Right renal pelvis (tissue), 4 donors: Measurements from ENCODE around the gene COPS9. TPM values are rescaled to one million over a fixed set of nuclear protein-coding genes. Genes with fewer than 3 reads are reported as not detected.
A peak's percentile ranks its signal among the peaks of the same experiment; 100 is the strongest.

ENCODE experiments used
- DNase-seq, 4 donors: peaks; one replicate each; pipeline ENCODE4 v3.0.0-alpha.2; 2013; ENCODE audit warnings: low read depth in 4 of 4, low spot score in 3 of 4, missing footprints in 1 of 4
- polyA plus RNA-seq, 4 donors: library from polyadenylated mRNA; unstranded; fragments of 120-200 nt; gene quantifications; one replicate each; pipeline ENCODE4 v1.2.1, GENCODE V29; 2013; ENCODE audit not compliant: insufficient read length in 4 of 4

The COPS9 gene
- 100 to 1,000 TPM in 1 of 4 donors, 10 to 100 TPM in 3; 69.2 to 105 (median 78.3) TPM for polyA plus RNA-seq

GRCh38 chr2:240136013-240136670, at the start of gene COPS9:
TSS of gene COPS9 (minus strand) at chr2:240136305. CDS start at chr2:240136284, 21 bp downstream.
- DNase-seq, result peak; percentile 68 to 81 (median 75)

- no peak for DNase-seq
Measured at GRCh38 chr2:240184656-240185055, 48.6 kb upstream of the COPS9 start.

- no peak for DNase-seq
Measured at GRCh38 chr2:240183875-240184590, 47.9 kb upstream of the COPS9 start.

GRCh38 chr2:240183006-240183874, 47.1 kb upstream of the COPS9 start:
- no peak for DNase-seq

DNA sequence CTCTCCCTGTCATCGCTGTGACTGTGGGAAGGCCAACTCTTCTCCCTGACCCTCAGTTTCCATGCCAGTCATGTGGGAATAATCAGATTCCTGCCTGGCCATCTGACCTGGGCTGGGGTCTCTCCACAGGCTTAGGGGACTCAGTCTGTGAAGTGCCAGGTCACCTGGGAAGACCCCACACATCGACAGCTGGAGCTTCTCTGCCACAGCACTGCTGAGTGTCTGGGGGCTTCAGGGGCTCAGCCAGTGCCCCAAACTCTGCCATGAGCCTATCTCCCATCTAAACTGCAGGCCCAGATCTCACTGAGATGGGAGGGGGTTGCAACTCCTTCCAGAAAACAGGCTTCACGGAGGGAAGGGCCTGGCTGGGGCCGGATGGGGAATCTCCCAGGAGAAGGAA, 46.4 kb upstream of the COPS9 start:
- no peak for DNase-seq

DNA sequence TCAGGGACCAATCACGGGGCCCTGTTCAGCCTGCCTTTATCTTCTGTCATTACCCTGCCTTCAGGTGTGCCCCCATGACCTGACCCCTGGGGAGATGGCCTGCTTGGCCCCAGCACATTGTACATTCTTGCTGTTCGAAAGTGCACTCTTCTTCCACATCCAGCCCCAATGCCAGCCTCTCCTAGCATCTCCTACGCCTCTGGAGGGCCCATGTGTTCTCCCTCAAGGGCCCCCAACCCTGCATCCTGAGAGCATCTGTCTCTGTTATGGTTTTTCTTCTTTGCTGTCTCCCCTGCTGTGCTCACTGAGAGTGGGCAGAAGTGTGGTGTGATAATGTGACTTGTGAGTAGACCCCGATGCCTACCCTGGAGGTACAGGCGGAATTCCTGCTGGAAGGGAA, 45.9 kb upstream of the COPS9 start:
- no peak for DNase-seq

GRCh38 chr2:240179941-240180666, 44.0 kb upstream of the COPS9 start:
- DNase-seq, result no peak

DNA sequence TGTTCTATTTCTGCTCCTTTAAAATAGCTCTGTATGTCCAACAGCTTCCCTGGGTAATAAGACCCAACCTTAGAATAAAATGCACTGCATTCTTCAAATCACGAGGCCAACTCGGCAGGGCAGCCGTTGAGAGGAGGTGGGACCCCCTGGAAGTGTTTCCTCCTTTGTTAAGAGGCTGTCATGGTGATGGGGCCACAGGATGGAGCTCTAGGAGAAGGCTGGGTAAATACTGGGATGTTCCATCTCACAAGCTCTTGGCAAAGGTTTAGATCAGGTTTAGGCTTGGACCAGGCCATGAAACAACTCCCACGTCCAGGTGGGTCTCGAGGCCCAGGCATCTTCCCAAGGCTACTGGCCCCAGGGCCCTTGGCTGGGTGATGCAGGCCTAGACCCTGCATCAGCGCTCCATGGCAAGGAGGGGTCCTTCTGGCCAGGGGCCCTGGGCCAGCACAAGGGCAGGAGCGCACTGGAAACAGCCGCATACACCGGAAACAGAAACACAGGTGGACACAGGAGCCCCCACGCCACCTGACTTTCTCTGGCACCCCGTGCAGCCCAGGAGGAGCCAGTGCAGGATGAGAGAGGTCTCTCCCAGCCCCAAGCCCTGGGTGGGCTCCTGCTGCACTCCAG, 43.2 kb upstream of the COPS9 start:
- DNase-seq, result no peak

DNA sequence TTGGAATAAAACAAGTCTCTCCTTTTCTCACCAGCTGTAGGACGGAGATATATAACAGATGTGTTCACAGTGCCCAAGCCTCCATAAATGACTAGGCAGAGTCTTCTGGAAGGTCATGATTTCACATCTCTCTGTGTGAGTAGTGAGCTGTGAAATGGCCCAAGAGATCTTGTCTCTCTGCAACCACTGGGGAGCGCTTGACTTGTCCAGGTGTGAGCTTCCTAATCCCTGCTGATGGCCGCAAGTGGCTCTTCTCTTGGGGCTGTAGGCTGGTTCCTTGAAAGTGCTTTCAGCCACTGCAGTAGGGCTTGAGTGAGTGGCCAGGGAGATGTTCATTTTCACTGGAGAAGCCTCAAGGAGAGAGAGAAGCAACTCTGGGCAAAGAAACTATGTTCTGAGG, 42.5 kb upstream of the COPS9 start:
- DNase-seq, result no peak

- no peak for DNase-seq
Measured at GRCh38 chr2:240174496-240174895, 38.4 kb upstream of the COPS9 start.

GRCh38 chr2:240172071-240172895, 36.2 kb upstream of the COPS9 start:
- DNase-seq, result no peak

- DNase-seq, result no peak
Measured at GRCh38 chr2:240170883-240171282, 34.8 kb upstream of the COPS9 start.

- no peak for DNase-seq
Measured at GRCh38 chr2:240170354-240170735, 34.2 kb upstream of the COPS9 start.

- no peak for DNase-seq
Measured at GRCh38 chr2:240169486-240170353, 33.6 kb upstream of the COPS9 start.

DNA sequence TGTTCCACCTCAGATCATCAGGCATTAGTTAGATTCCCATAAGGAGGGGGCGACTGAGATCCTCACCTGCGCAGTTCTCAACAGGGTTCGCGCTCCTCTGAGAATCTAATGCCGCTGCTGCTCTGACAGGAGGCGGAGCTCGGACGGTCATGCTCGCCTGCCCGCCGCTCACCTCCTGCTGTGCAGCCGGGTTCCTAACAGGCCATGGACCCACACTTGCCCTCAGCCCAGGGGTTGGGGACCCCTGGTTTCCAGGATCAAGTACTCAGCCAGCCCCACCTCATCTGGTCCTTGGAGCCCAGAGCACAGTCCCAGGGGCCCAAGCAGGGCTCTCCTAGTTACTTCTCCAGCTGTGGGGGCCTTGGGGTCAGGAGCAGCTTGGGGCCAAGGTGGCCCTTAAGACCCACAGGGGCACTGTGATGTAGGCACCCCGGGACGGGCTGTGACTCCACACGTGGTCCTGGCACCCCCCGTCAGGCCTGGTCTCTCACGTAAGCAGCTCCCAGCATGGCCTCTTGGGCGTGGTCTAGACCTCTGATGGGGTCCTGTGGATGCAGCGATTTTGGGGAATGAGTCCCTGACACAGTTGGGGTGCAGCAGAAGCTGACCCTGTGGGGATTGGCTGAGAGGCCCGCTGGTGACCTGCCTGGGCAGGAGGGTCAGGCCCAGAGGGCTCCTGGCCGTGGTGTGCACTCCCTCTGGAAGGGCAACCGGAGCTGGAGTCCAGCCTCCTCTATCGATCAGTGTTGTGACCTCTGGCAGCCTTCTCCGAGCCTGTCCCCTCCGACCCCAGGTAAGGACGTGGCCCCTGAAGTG, 32.6 kb upstream of the COPS9 start:
- DNase-seq, result no peak

GRCh38 chr2:240168041-240168440, 31.9 kb upstream of the COPS9 start:
- no peak for DNase-seq

DNA sequence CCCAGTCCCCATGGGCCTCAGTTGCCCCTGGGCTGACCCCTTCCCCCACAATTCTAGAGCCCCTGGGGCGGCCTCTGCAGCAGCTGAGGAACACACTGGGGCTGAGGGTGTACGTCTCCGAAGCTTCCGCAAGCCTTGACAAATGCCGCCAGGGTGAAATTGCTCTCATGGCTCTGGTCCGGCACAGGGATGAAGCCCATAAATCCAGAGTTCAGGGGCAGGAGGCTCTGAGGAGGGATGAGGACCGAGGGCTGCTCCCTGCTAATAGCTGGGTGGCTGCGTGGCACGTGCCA, 31.4 kb upstream of the COPS9 start:
- no peak for DNase-seq
